Mesodermal cell (in vitro differentiated cells): ENCODE results near the gene OR1L6.

Experiments used
- H3K27ac ChIP-seq: 2 replicates; pipeline ENCODE4 v1.7.0; 2013; ENCODE audit warnings: mild to moderate bottlenecking, low read depth, low read length, moderate library complexity; ENCODE audit not compliant: severe bottlenecking
- H3K36me3 ChIP-seq: 2 replicates; pipeline ENCODE4 v1.7.1; 2013; ENCODE audit warnings: mild to moderate bottlenecking, low read length, moderate library complexity; ENCODE audit not compliant: control insufficient read depth, insufficient read depth
- H3K4me1 ChIP-seq: one replicate; pipeline ENCODE4 v1.7.1; 2013; ENCODE audit warnings: mild to moderate bottlenecking, low read length; ENCODE audit not compliant: insufficient read depth, control insufficient read depth, poor library complexity, severe bottlenecking
- H3K4me3 ChIP-seq: 2 replicates; pipeline ENCODE4 v1.7.0; 2013; ENCODE audit warnings: low read length, control low read depth, mild to moderate bottlenecking; ENCODE audit not compliant: insufficient read depth, poor library complexity, severe bottlenecking; ENCODE audit errors: extremely low read depth
- H3K9me3 ChIP-seq: 2 replicates; pipeline ENCODE4 v1.7.1; 2013; ENCODE audit warnings: mild to moderate bottlenecking, low read length, moderate library complexity; ENCODE audit not compliant: control insufficient read depth
- WGBS, 2 experiments: methylation state at CpG; one replicate each; pipeline ENCODE4 v1.1.5; 2013; ENCODE audit warnings: missing lambda C conversion rate in 2 of 2; ENCODE audit not compliant: insufficient coverage in 2 of 2; 5-methylcytosine and 5-hydroxymethylcytosine counted together

OR1L6 gene

DNA sequence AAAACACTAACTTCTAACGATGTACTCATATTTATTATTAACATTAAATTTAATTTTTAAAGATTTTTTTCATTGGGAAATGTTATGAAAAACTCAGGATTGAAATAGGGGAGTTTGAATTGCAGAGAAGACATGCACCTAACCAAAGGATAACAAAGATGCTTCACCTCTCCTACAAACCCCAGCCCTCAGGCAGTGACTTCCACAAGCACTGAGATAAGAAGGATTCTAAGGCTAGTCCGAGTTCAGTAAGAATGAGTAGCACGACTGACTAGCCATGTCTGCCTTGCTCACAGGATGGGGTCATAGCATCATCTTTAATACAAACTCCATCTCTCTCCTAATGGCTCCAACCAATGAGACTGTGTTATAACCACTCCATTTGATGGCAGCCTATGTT lies 39.6 kb downstream of the OR1L6 start:
- no peak overlapping the region for H3K4me3 ChIP-seq
- peaks cover 9% of the 10 kb centered on the region for H3K4me1 ChIP-seq
- H3K36me3 ChIP-seq: no peaks in the 10 kb centered on the region
- H3K9me3 ChIP-seq: no peaks in the 10 kb centered on the region
- WGBS, 2 experiments: 50 to 100% methylated on average over 1 to 2 of the region's 3 CpGs
- no peak overlapping the region for H3K27ac ChIP-seq

DNA sequence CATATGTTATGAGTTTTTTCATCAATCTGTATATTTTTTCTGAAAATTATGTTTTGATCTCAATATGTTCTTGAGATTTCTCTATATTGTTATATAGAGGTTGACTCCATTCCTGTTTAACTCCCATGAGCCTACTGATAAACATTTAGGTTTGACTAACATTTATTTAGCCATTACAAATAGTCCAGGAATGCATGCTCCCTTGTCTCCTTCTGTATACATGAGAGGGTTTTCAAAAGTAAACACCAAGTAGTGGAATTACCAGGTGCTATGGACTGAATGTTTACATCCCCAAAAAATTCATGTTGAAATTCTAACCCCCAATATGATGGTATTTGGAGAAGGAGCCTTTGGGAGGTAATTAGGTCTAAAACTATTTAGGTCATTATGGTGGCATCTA lies 43.2 kb downstream of the OR1L6 start:
- H3K36me3 ChIP-seq: no peaks in the 10 kb centered on the region
- no peaks in the 10 kb centered on the region for H3K4me1 ChIP-seq
- H3K27ac ChIP-seq: no peak overlapping the region
- H3K4me3 ChIP-seq: no peak overlapping the region
- H3K9me3 ChIP-seq: no peaks in the 10 kb centered on the region

DNA sequence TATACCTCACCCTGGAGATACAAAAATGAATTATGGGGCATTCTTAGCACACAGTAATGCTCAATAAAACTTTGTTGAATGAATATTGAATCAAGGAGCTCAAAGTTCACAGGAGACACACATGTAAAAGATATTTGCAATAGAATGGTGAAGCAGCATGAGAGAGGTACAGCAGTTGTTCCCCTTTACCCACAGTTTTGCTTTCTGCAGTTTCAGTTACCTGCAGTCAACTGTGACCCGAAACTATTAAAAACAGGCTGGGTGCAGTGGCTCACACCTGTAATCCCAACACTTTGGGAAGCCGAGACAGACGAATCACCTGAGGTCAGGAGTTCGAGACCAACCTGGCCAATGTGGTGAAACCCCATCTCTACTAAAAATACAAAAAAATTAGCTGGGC lies 44.2 kb downstream of the OR1L6 start:
- Histone ChIP-seq H3K27ac (no peak overlapping the region), H3K36me3 (no peaks in the 10 kb centered on the region), H3K4me1 (no peaks in the 10 kb centered on the region), H3K4me3 (no peak overlapping the region), H3K9me3 (no peaks in the 10 kb centered on the region)
- 60 to 100% methylated on average over 1 of the region's 4 CpGs for WGBS, 2 experiments

DNA sequence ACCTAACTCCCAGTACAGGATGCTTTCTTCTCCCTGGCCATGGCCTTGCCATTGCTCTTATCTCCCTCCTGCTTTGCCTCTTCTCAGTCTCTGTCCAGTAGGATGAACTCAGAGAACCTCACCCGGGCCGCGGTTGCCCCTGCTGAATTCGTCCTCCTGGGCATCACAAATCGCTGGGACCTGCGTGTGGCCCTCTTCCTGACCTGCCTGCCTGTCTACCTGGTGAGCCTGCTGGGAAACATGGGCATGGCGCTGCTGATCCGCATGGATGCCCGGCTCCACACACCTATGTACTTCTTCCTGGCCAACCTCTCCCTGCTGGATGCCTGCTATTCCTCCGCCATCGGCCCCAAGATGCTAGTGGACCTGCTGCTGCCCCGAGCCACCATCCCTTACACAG lies 46.7 kb downstream of the OR1L6 start, which contains the start of gene OR5C1:
OR5C1 (plus strand) TSS at position 103 of the 400 bp plus-strand sequence; CDS start at position 103, 0 bp downstream.
- 88 to 93% methylated on average over 6 to 12 of the region's 12 CpGs for WGBS, 2 experiments

DNA sequence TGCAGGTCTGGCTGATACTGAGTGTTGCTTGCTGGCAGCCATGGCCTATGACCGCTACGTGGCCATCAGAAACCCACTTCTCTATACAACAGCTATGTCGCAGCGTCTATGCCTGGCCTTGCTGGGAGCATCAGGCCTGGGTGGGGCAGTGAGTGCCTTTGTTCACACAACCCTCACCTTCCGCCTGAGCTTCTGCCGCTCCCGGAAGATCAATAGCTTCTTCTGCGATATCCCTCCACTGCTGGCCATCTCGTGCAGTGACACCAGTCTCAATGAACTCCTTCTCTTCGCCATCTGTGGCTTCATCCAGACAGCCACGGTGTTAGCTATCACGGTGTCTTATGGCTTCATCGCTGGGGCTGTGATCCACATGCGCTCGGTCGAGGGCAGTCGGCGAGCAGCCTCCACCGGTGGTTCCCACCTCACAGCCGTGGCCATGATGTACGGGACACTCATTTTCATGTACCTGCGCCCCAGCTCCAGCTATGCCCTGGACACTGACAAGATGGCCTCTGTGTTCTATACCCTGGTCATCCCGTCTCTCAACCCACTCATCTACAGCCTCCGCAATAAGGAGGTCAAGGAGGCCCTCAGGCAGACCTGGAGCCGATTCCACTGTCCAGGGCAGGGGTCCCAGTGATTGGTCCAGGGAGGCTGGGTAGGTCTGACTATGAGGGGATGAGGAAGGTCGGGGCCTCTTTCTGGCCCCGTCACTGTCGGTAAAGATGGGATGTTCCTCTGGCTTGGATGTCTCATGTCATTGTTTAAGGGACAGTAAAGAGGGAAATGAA lies 47.3 kb downstream of the OR1L6 start:
- WGBS, 2 experiments: 90 to 91% methylated on average over 25 to 27 of the region's 28 CpGs
- Histone ChIP-seq H3K9me3 (no peaks in the 10 kb centered on the region), H3K27ac (no peak overlapping the region), H3K36me3 (no peaks in the 10 kb centered on the region), H3K4me3 (no peak overlapping the region), H3K4me1 (no peaks in the 10 kb centered on the region)

More for the DNA sequence above, 46.7 kb downstream of the OR1L6 start, which contains the start of gene OR5C1:
- no peaks in the 10 kb centered on the region for H3K4me1 ChIP-seq
- H3K27ac ChIP-seq: no peak within 1 kb of the TSS
- no peak within 1 kb of the TSS for H3K4me3 ChIP-seq
- no peaks in the 10 kb centered on the region for H3K9me3 ChIP-seq
- no peaks in the 10 kb centered on the region for H3K36me3 ChIP-seq

DNA sequence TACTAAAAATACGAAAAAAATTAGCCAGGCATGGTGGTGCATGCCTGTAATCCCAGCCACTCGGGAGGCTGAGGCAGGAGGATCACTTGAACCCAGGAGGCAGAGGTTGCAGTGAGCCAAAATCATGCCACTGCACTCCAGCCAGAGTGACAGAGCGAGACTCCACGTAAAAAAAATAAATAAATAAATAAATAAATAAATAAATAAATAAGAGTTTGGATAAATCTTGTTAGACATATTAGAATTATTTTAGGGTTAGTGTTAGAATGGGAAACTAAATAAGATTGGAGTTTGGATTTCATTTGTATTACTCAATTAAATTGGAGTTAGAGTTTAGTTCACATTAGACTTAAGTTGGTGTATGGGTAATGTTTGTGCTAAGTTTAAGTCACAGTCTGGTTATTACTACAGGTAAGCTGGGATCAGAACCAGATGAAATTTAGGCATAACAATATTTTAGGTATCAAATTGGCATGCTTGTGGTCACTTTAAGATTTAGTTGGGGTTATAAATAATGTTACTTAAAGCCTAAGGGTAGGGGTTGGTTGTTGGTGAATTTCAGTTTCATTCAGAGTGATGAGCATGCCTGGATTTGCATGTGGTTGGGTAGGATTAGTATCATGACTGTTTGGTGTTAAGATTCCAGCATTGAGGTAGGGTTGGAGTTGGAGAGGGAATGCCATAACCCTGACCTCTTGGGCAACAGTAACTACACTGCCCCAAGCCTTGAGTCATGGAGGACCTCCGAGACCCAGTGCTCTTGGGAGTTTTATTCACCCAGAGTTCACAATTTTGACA lies 50.0 kb downstream of the OR1L6 start:
- Histone ChIP-seq H3K27ac (no peak overlapping the region), H3K4me1 (no peaks in the 10 kb centered on the region), H3K36me3 (no peaks in the 10 kb centered on the region), H3K4me3 (no peak overlapping the region), H3K9me3 (no peaks in the 10 kb centered on the region)
- WGBS, 2 experiments: 80 to 98% methylated on average over 2 to 3 of the region's 5 CpGs

DNA sequence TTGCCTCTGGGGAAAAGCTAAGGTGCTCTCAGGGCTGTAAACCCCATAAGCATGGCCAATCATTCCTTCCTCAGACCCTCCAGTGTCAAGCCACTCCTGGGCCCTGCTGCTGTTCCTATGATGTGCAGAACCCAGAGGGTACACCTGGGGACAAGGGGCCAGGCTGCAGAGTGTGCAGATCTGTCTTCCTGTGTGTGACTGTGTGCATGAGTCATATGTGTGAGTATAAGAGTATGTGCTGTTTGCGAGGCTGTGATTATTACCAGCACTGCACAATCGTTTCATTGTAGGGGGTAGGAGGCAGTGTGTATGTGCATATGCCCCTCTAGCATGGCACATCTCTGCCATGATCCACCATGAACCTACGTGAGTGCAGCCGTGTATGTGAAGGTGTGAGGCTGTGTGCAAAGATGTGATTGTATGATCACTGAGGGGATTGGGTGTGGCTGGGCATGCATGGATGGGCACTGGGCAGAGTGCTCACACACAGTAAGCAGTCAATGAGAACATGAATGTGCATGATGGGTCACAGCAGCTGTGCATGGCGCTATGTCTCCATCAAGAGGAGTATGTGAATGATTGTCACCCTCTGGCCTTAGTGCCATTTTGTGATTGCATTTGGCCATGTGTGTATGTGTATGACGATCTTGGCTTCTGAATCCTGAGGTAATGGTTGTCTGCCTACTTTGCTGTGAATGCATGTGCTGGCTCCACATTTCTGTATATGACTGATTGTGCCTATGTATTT lies 55.4 kb downstream of the OR1L6 start:
- Histone ChIP-seq H3K4me1 (no peaks in the 10 kb centered on the region), H3K4me3 (no peak overlapping the region), H3K9me3 (peaks cover 6% of the 10 kb centered on the region), H3K27ac (no peak overlapping the region), H3K36me3 (no peaks in the 10 kb centered on the region)
- 80 to 92% methylated on average over 4 to 6 of the region's 6 CpGs for WGBS, 2 experiments
